ENCODE measurements around the gene SLC66A1.
"Not testable (repeated sequence)": the region's sequence is repeated elsewhere in the genome, so short reads cannot be mapped to it uniquely, and the experiment has no call there.

The SLC66A1 gene

GRCh38 chr1:19287436-19288185 is 24.5 kb upstream of the SLC66A1 start:
- Mint-ChIP-seq H3K9me3 (peaks cover 18% of the 10 kb centered on the region), H3K4me3 (peak overlapping the region; percentile 50 to 78 (median 60)), H3K27ac (no peak overlapping the region), H3K36me3 (ENCODE audit: low read depth) (peaks cover 31% of the 10 kb centered on the region), H3K27me3 (ENCODE audit: low read depth) (peaks cover 25% of the 10 kb centered on the region), H3K4me1 (no peaks in the 10 kb centered on the region)
- no peak for TF ChIP-seq CTCF (IDR thresholded peaks at IDR 0.05; ENCODE audit: unreplicated experiment in 3 of 3)

- Mint-ChIP-seq H3K9me3 (peaks cover 27% of the 10 kb centered on the region), H3K36me3 (ENCODE audit: low read depth) (peaks cover 41% of the 10 kb centered on the region), H3K27me3 (ENCODE audit: low read depth) (peaks cover 25% of the 10 kb centered on the region), H3K4me3 (peak within 1 kb of the TSS; percentile 50 to 78 (median 60))
- H3K27ac Mint-ChIP-seq, H3K4me1 Mint-ChIP-seq: not testable (repeated sequence)
Measured at GRCh38 chr1:19288324-19289241, 23.5 kb upstream of the SLC66A1 start, which contains the start of gene AKR7A3. Gene AKR7A3 (minus strand): TSS chr1:19288770. CDS start chr1:19288709, 61 bp downstream.

GRCh38 chr1:19289244-19289643 is 22.9 kb upstream of the SLC66A1 start:
- Mint-ChIP-seq H3K27ac (no peak overlapping the region), H3K4me3 (peak overlapping the region; percentile 25 to 43 (median 43)), H3K4me1 (no peaks in the 10 kb centered on the region), H3K36me3 (ENCODE audit: low read depth) (peaks cover 46% of the 10 kb centered on the region), H3K27me3 (ENCODE audit: low read depth) (peaks cover 25% of the 10 kb centered on the region), H3K9me3 (peaks cover 31% of the 10 kb centered on the region)
- TF ChIP-seq CTCF (IDR thresholded peaks at IDR 0.05; ENCODE audit: unreplicated experiment in 3 of 3), result no peak

- Mint-ChIP-seq H3K4me1 (no peaks in the 10 kb centered on the region), H3K36me3 (ENCODE audit: low read depth) (peaks cover 86% of the 10 kb centered on the region), H3K4me3 (no peak overlapping the region), H3K27me3 (ENCODE audit: low read depth) (peaks cover 5% of the 10 kb centered on the region), H3K27ac (no peak overlapping the region), H3K9me3 (peaks cover 60% of the 10 kb centered on the region)
- no peak for TF ChIP-seq CTCF (IDR thresholded peaks at IDR 0.05; ENCODE audit: unreplicated experiment in 3 of 3)
Measured at GRCh38 chr1:19294638-19295037, 17.5 kb upstream of the SLC66A1 start.

GRCh38 chr1:19300211-19300610 is 11.9 kb upstream of the SLC66A1 start:
- TF ChIP-seq CTCF (IDR thresholded peaks at IDR 0.05; ENCODE audit: unreplicated experiment in 3 of 3), result no peak
- Mint-ChIP-seq H3K27me3 (ENCODE audit: low read depth) (no peaks in the 10 kb centered on the region), H3K27ac (no peak overlapping the region), H3K4me3 (no peak overlapping the region), H3K4me1 (no peaks in the 10 kb centered on the region), H3K9me3 (peaks cover 29% of the 10 kb centered on the region), H3K36me3 (ENCODE audit: low read depth) (peaks cover 77% of the 10 kb centered on the region)

- H3K9me3 Mint-ChIP-seq; H3K27ac Mint-ChIP-seq; H3K4me1 Mint-ChIP-seq; H3K4me3 Mint-ChIP-seq; H3K27me3 Mint-ChIP-seq (ENCODE audit: low read depth): not testable (repeated sequence)
- H3K36me3 Mint-ChIP-seq (ENCODE audit: low read depth), result peaks cover 68% of the 10 kb centered on the region
Measured at GRCh38 chr1:19304081-19304480, 8.0 kb upstream of the SLC66A1 start.
